ENCODE data around the gene RRP15.

- TF ChIP-seq TAF1 (IDR thresholded peaks at IDR 0.05; ENCODE audit: low read depth, low read length) (no peak), BRCA1 (IDR thresholded peaks at IDR 0.05; ENCODE audit: low read depth, low read length) (no peak), CREB1 (IDR thresholded peaks at IDR 0.05) (no peak), POLR2A (IDR thresholded peaks at IDR 0.05; ENCODE audit: control extremely low read depth in 1 of 2, low read depth in 2 of 2, low read length in 2 of 2) (no peak), ATF3 (IDR thresholded peaks at IDR 0.05; ENCODE audit: insufficient read depth, low read depth, low read length) (no peak)
These were observed 57.0 kb downstream of the RRP15 start for GRCh38 chr1:218342091-218342490.

Data from H1 (cell line).